Epithelial cell of prostate (primary cell): ENCODE measurements around the gene CLEC18A.
"Not testable (repeated sequence)": the region's sequence is repeated elsewhere in the genome, so short reads cannot be mapped to it uniquely, and the experiment has no call there.

Experiments
- DNase-seq: peaks from one replicate; pipeline ENCODE4 v3.0.0-alpha.2; 2011; ENCODE audit warnings: low read depth, low spot score
- H3K27ac ChIP-seq: fragments of 450-650 bp; 2 replicates; pipeline ENCODE4 v1.5.1; 2017; ENCODE audit warnings: mild to moderate bottlenecking

Gene CLEC18A

DNA sequence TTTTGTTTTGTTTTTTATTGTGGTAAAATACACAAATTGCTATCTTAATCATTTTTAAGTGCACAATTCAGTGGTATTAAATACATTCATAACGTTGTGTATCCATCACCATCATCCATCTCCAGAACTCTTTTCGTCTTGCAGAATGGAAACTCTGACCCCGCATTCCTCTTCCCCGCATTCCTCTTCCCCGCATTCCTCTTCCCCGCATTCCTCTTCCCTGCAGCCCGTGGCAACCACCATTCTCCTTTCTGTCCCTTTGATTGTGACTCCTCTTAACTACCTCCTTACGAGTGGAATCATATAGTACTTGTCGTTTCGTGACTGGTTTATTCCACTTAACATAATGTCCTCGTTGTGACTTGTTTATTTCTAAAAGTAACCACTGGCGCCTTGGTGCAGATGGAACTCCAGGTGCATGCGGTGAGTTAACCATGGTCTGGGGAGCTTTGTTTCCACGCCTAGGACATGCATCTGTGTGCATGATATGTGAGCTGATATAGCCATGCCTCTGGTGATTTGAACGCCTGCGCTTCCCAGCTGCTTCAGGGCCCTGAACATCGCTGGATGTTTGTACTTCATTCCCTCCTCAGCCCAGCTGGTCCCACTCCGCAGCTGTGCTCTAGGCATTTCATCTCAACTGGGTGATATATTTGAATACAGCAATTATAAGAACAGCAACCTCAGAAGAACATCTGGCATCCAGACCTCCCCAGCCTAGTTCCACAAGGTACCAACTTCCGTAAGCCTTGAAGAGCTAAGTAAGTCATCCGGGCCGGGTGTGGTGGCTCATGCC is 7.7 kb upstream of the CLEC18A start:
- DNase-seq, H3K27ac ChIP-seq: not testable (repeated sequence)

DNA sequence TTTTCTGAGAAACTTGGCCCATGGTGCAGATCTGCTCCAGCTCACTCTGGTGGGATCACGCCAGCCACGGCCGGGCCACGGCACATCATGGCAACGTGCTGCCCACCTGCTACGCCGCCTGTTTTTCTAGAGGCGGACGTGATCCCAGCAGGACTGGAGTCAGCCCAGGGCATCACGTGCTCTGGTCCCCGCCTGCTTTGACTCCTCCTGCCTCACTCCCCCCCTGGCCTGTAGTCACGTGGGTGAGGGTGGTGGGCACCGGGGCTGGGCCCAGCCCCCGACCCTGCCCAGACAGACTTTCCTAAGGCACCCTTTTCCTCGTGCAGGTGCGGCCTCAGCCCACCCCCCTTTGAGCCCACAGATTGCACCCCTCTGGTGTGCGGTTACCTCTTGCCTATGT is 723 bp upstream of the CLEC18A start:
- not testable (repeated sequence) for H3K27ac ChIP-seq

DNA sequence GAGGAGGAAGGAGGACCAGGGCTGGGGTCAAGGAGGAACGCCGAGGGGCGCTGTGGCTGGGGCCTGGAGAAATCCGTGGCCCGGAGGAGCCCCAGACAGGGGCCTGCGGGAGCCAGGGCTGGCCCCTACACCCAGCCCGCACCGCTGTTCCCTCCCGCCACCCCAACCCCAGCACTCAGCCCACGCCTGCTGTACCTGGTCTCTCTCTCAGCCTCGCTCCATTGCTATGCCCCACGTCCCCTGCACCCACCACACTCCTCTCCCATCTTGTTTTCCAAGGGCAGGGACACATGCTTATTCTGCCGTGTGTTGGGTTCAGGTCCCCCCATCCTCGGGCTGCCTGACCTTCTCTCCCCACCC is 518 bp downstream of the CLEC18A start:
- not testable (repeated sequence) for DNase-seq, H3K27ac ChIP-seq

More for the DNA sequence above, 723 bp upstream of the CLEC18A start:
- DNase-seq: not testable (repeated sequence)

DNA sequence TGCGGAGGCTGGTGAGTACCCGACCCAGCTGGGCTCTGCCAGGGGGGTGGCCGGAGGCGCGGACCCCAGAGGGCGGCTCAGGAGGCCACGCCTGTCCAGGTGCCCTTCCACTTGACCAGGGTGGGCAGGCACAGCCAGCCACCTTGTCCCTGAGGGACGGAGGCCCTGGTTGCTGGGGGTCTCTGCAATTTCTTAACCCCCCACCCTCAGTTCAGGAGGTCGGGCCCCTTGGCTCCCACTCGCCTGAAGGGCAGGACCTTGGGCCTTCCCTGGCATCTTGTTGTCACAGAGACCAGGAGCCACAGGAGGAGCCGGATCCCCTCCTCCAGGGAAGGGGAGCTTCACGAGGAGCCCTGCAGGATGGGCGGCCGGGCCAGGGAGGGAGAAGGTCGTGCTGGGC is 982 bp downstream of the CLEC18A start:
- DNase-seq: not testable (repeated sequence)

DNA sequence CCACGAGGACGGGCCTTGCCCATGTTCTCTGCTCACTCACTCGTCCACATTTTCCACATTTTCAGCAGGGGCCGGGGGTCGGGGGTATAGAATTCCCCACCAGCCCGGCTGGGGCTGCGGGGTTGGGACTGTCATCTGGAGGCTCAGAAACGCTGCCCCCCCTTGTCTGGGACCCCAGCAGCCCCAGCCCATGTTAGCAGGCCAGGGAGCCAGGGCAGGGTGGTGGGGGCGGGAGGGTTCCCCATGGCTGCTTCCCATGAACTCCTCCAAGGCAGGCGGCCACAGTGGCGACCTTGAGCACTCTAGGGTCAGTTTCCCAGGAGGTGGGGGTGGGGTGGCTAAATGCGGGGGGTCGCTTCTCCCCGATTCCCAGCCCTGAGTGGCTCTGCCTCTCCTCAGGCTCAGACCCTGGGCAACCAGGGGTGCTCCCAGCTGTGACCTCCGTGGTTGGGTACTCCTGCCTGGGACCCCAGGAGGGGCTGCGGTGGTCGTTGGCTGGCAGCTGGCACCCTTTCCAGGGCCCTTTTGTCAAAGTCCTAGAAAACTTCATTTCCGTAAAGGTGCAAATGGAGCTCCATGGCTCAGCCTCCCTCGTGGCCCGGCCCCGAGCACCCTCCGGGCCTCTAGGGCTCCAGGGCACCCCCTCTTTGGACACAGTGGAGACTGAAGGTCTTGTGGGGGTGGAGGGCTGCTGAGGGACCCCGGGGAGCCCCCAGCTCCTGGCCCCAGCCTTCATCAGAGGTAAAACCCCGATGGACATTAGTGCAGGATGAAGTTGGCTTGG is 1.6 kb downstream of the CLEC18A start:
- not testable (repeated sequence) for H3K27ac ChIP-seq, DNase-seq

More for the DNA sequence above, 982 bp downstream of the CLEC18A start:
- not testable (repeated sequence) for H3K27ac ChIP-seq

DNA sequence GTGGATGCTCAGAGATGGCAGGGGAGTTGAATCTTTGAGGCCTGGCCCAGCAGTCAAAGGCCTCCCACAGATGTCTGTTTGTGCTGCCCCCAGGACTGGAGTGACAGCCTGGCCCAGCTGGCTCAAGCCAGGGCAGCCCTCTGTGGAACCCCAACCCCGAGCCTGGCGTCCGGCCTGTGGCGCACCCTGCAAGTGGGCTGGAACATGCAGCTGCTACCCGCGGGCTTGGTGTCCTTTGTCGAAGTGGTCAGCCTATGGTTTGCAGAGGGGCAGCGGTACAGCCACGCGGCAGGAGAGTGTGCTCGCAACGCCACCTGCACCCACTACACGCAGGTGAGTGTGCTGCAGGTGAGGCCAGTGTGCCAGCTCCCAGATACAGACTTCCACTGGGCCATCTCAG is 3.1 kb downstream of the CLEC18A start:
- DNase-seq: not testable (repeated sequence)

DNA sequence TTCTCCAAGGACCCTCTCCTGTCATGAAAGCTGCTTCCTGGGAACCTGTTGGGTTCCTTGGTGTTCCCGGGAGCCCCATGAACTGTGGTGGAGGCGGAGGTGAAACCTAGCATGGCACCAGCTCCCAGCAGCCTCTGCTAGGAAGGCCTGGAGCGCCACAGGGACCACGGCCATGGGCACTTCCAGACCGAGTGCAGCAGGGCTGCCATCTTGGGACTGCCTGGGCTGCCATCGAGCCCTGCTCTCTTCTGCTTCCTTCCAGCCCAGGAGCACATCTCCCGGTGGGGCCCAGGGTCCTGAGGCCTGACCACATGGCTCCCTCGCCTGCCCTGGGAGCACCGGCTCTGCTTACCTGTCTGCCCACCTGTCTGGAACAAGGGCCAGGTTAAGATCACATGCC is 12.2 kb downstream of the CLEC18A start:
- DNase-seq, H3K27ac ChIP-seq: not testable (repeated sequence)

More for the DNA sequence above, 3.1 kb downstream of the CLEC18A start:
- H3K27ac ChIP-seq: not testable (repeated sequence)

DNA sequence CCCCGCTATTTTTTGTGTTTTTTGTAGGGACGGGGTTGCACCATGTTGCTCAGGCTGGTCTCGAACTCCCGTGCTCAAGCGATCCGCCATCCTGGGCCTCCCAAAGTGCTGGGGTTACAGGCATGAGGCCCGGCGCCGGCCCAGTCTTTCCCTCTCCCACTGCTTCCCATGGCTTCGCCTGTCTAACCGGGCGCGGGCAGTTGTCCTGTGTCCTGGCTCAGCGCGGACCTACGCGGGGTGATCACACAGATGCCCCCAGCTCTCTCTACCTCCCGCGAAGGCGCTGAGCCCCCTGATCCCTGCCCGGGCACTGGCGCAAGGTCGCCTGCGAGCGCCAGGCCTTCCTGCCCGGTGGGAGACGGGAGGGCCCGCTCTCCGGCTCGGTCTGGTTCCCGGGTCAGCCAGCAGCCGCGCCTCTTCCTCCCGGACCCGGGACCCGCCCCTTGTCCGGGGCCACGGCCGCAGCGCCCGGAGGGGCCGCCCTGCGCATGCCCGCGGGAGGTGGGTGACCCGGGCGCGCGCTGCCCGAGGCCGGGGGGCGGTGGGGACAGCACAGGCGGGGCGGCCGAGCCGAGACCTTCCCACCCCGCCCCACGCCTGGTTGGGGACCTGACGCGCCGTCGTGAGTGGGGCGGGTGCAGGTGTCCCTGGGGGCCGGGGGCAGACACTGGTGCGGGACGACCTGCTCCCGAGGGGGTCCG is 14.0 kb downstream of the CLEC18A start:
- not testable (repeated sequence) for H3K27ac ChIP-seq, DNase-seq

DNA sequence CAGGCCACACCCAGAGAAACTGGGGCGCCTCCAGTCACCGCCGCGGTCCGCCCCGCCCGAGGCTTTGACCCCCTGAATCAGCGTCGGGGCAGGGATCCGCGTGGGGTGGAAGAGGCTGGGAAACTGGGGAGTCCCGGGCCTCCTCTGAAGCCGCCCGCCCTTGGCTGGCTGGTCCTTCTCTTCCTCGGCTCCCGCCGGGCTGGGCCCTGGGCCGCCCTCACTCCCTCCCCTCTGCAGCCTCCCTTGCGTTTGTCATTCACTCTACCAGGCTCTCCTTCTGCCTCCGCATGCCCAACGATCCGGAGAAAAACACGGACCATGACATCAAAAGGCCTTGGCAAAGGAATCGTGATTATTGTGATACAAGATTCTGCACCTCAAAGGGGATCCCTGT is 14.5 kb downstream of the CLEC18A start:
- not testable (repeated sequence) for DNase-seq, H3K27ac ChIP-seq

DNA sequence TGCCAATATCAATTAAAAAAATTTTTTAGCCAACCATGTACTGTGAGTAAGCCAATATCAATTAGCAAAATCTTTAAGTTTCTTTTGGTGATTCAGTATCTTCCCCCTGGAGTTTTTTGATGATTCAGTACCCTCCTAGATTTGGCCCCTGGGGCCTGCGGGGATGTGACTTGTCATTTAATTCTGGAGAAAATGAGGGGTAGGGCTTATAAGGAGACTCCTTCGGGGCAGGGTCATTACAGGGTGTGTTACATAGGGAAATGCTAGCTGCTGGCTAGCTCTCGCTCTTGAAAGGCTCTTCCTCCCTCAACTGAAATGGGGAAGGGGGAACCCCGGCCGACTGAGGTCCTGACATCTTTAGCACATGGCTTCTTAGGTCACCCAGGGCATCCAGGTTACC is 16.6 kb downstream of the CLEC18A start:
- not testable (repeated sequence) for H3K27ac ChIP-seq, DNase-seq

DNA sequence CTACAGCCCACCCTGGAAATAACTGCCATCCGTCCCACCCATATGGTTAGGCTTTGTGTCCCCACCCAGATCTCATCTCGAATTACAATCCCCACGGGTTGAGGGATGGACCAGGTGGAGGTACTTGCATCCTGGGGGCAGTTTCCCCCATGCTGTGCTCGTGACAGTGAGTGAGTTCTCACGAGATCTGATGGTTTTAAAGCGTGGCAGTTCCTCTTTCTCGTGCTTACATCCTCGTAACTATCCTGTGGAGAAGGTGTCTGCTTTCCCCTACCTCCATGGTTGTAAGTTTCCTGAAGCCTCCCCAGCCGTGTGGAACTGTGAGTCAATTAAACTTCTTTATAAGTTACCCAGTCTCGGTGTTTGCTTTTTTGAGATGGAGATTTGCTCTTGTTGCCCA is 17.0 kb downstream of the CLEC18A start:
- H3K27ac ChIP-seq, DNase-seq: not testable (repeated sequence)

DNA sequence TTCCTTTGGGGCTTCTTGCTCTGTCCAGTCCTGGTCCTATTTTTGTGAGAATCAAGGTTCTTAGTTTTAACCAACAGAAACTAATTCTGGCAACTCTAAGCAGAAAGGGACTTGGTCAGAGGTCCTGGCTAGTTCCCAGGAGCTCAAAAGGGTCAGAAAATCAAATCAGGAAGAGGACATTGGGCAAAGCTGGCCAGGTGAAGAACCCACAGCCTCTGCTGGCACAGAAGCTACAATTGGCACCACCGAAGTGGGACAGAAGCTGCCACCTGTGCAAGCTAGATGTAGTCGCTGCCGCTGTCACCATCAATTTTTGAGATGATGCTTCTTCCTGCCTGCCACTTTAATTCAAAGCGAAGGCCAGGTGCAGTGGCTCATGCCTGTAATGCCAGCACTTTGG is 18.5 kb downstream of the CLEC18A start:
- not testable (repeated sequence) for DNase-seq

DNA sequence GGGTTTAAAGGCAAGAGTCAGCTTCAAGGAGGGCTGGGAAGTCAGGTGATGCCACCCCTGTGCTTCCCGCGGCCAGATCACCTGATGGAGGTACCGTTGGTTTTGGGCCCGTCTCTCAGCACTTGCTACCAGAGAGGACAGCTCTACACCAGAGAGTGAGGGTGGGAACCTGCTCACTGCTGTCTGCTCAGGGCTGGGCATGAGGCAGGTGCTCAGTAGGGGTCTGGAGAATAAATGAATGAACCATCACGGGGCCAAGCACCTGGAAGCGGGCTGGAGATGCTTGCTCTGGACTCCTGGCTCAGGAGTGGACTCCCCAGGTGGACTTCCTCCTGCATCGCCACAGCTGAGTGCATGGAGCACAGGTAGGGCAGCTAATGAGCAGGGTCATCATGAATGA is 21.0 kb downstream of the CLEC18A start:
- H3K27ac ChIP-seq, DNase-seq: not testable (repeated sequence)

More for the DNA sequence above, 18.5 kb downstream of the CLEC18A start:
- not testable (repeated sequence) for H3K27ac ChIP-seq

DNA sequence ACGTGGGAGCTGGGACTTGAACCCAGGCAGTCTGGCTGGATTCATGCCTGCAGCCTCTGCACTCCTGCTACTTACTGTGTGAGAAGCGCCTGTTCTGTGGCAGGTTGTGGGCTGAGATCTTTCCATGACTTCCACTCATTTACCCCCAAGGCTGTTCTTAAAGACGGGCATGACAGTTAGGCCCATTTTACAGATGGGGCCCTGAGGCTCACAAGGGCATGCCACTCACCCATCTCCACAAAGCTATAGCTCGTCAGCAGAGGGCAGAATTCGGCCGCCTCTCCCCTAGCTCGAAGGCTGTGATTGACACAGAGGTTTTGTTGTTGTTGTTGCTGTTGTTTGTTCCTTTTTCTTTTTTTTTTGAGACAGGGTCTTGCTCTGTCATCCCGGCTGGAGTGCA is 21.8 kb downstream of the CLEC18A start:
- H3K27ac ChIP-seq: not testable (repeated sequence)

DNA sequence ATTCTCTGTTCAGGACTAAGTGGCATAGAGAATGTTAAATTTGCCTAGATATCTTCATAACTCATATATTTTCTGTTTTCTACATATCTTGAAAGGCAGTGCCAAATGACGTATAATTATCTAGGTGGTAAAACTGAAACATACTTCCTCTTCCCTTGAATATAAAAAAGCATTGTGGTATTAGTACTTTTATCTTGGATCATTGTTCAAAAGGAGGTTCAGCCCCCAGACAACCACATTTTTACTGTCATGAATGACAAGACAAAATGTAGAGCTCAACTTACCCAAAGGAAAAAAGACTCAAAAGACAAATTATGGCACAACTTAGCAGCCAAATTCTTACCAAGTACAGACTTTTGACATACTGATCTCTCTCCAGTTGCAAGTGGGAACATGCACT is 34.1 kb downstream of the CLEC18A start:
- not testable (repeated sequence) for DNase-seq, H3K27ac ChIP-seq

More for the DNA sequence above, 21.8 kb downstream of the CLEC18A start:
- not testable (repeated sequence) for DNase-seq

DNA sequence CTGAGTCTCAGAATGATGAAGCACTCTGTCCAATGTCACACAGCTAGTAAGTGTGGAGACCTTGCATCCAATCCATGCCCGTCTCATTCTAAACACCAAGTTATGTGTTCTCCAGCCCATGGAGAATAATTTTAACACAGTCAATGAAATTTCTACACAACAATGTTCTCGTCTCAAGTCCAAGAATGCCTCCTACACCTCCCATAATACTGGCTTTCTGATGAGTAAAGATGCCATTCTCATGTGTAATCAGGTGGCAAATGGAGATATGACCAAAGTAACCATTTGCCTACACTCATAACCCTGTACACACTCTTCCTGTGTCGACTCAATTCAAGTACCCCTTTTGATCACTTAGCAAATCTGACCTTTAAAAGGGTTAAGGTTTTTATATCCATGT is 46.8 kb downstream of the CLEC18A start:
- not testable (repeated sequence) for DNase-seq
- H3K27ac ChIP-seq: peak overlapping the region; percentile 72

DNA sequence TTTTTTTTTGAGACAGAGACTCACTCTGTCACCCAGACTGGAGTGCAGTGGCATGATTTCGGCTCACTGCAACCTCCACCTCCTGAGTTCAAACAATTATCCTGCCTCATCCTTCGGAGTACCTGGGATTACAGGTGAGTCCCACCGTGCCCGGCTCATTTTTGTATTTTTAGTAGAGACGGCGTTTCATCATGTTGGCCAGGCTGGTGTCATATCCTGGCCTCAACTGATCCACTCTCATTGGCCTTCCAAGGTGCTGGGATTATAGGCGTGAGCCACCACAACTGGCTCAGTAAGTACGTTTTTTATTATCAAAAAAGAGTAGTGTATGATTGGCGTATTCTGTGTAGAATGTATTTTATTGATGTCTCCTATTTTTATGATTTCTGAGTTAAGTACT is 48.7 kb downstream of the CLEC18A start:
- not testable (repeated sequence) for DNase-seq, H3K27ac ChIP-seq

DNA sequence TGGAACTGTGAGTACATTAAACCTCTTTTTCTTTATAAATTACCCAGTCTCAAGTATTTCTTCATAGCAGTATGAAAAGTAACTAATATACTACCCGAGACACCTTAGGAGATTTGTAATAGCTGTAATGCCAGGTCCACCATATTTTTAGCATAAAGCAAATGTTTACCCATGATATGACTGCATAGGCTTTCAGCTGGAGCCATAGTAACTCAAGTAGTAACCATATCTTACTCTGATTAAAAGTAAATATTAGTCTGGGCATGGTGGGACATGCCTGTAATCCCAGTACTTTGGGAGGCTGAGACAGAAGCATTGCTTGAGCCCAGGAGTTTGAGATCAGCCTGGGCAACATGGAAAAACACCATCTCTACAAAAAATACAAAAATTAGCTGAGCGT is 52.4 kb downstream of the CLEC18A start:
- DNase-seq: not testable (repeated sequence)
- H3K27ac ChIP-seq: peak overlapping the region; percentile 35

DNA sequence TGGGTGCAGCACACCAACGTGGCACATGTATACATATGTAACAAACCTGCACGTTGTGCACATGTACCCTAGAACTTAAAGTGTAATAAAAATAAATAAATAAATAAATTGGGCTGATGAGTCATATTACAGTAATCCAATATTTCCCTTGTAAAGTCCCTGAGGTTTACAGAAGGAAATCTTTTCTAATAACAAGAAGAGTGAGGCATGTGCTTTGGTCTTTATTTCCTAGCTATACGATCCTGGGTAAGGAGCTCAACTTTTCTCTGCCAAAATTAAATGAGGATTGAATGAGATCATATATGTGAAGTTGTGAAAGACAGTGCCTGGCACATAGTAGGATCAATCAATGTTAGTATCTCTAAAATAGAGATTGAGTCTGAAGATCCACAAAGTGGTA is 57.5 kb downstream of the CLEC18A start:
- not testable (repeated sequence) for H3K27ac ChIP-seq

DNA sequence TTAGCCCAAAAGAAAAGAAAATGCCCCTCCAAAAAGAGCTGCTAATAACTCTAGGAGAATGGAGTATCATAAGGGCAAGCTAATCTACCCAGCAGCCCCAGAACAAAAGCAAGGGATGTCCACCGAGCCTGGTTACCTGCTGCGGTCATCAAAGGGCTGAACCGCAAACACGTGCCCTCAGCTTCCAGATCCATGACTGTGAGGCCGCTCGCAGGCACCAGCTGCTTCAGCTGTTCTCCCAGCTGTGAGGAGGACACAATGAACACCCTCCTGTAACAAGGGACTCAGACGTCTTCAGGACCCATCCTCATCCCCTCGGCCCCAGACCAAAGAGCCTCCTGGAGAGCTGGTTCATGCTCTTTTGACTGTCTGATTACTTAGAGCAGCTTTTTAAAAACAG is 59.5 kb downstream of the CLEC18A start:
- not testable (repeated sequence) for H3K27ac ChIP-seq, DNase-seq

More for the DNA sequence above, 57.5 kb downstream of the CLEC18A start:
- not testable (repeated sequence) for DNase-seq
